ENCODE data around the gene PPP2R2C. TPM values are rescaled to one million over a fixed set of nuclear protein-coding genes. Genes with fewer than 3 reads are reported as not detected.

The PPP2R2C gene
- polyA plus RNA-seq, 1 of the 3 experiments (the other 2 are of a cell fraction): 0.21 TPM

GRCh38 chr4:6369511-6369910 is 102.9 kb downstream of the PPP2R2C start (continued):
- no peak for TF ChIP-seq MXI1 (IDR thresholded peaks at IDR 0.05; ENCODE audit: low read depth, low read length)

- no peak overlapping the region for H3K27ac ChIP-seq (ENCODE audit: low read depth in 2 of 2, low read length in 1 of 2)
- H3F3A ChIP-seq (replicated peaks; ENCODE audit: insufficient read depth): no peaks in the 10 kb centered on the region
- no peak overlapping the region for H3K4me2 ChIP-seq
- CTCF ChIA-PET: interaction anchor here (1.2 kb wide), 1 partner anchor 177 kb away, joined by 5 read pairs; no protein-coding TSS in a partner anchor
- no peaks in the 10 kb centered on the region for H3K9me3 ChIP-seq
- no peaks in the 10 kb centered on the region for H3K4me1 ChIP-seq (ENCODE audit: control insufficient read depth in 1 of 2, insufficient read depth in 2 of 2, low read depth in 1 of 2, low read length in 1 of 2)
- no peak overlapping the region for H2AFZ ChIP-seq (ENCODE audit: low read depth)
- POLR2A ChIA-PET: no interaction called here
- no peaks in the 10 kb centered on the region for H3K36me3 ChIP-seq (replicated peaks in 1 of 2; ENCODE audit: control insufficient read depth in 1 of 2, insufficient read depth in 2 of 2, low read length in 1 of 2)
- no peak overlapping the region for H3K4me3 ChIP-seq (ENCODE audit: low read depth in 2 of 2, low read length in 1 of 2)
- no peak for DNase-seq
- no peaks in the 10 kb centered on the region for H4K20me1 ChIP-seq (ENCODE audit: insufficient read depth)
- H3K9me2 ChIP-seq: no peaks in the 10 kb centered on the region
- H3K27me3 ChIP-seq (ENCODE audit: insufficient read depth): no peaks in the 10 kb centered on the region; the same call in 1 of the 2 replicates
- H3K9ac ChIP-seq: no peak overlapping the region
- H3K79me2 ChIP-seq (ENCODE audit: insufficient read depth): no peaks in the 10 kb centered on the region
- no peak for TF ChIP-seq MXI1 (IDR thresholded peaks at IDR 0.05; ENCODE audit: low read depth, low read length)
- TF ChIP-seq GABPA (IDR thresholded peaks at IDR 0.05; ENCODE audit: low read depth): no peak
- TF ChIP-seq RFX5 (IDR thresholded peaks at IDR 0.05; ENCODE audit: low read length): no peak
- TF ChIP-seq ZBTB33 (IDR thresholded peaks at IDR 0.05; ENCODE audit: borderline replicate concordance, low read depth): no peak
- no peak for TF ChIP-seq JUND (IDR thresholded peaks at IDR 0.05)
- TF ChIP-seq PBX3 (IDR thresholded peaks at IDR 0.05): no peak
- no peak for TF ChIP-seq ELF1 (IDR thresholded peaks at IDR 0.05)
- 55% methylated on average over 4 of the region's 8 CpGs for WGBS (ENCODE audit: low lambda C conversion rate)
Observed at GRCh38 chr4:6369035-6369434, 103.4 kb downstream of the PPP2R2C start.

- Histone ChIP-seq H3K4me3 (ENCODE audit: low read depth in 2 of 2, low read length in 1 of 2) (no peak overlapping the region), H3K9ac (no peak overlapping the region), H3K4me2 (no peak overlapping the region), H3K4me1 (ENCODE audit: control insufficient read depth in 1 of 2, insufficient read depth in 2 of 2, low read depth in 1 of 2, low read length in 1 of 2) (no peaks in the 10 kb centered on the region), H3K9me2 (no peaks in the 10 kb centered on the region), H4K20me1 (ENCODE audit: insufficient read depth) (no peaks in the 10 kb centered on the region), H3K9me3 (no peaks in the 10 kb centered on the region), H3K27ac (ENCODE audit: low read depth in 2 of 2, low read length in 1 of 2) (no peak overlapping the region), H3F3A (replicated peaks; ENCODE audit: insufficient read depth) (no peaks in the 10 kb centered on the region), H3K36me3 (replicated peaks in 1 of 2; ENCODE audit: control insufficient read depth in 1 of 2, insufficient read depth in 2 of 2, low read length in 1 of 2) (no peaks in the 10 kb centered on the region), H3K27me3 (ENCODE audit: insufficient read depth) (no peaks in the 10 kb centered on the region; the same call in 1 of the 2 replicates), H3K79me2 (ENCODE audit: insufficient read depth) (no peaks in the 10 kb centered on the region), H2AFZ (ENCODE audit: low read depth) (no peak overlapping the region)
- no peak for TF ChIP-seq PBX3 (IDR thresholded peaks at IDR 0.05)
- TF ChIP-seq NFIC (IDR thresholded peaks at IDR 0.05; ENCODE audit: borderline replicate concordance): no peak
- no peak for TF ChIP-seq RCOR1 (IDR thresholded peaks at IDR 0.05; ENCODE audit: low read length)
- no peak for TF ChIP-seq TCF12 (IDR thresholded peaks at IDR 0.05)
- TF ChIP-seq ZBTB33 (IDR thresholded peaks at IDR 0.05; ENCODE audit: borderline replicate concordance, low read depth): no peak
- no peak for TF ChIP-seq IRF3 (IDR thresholded peaks at IDR 0.05; ENCODE audit: low read depth, low read length)
- no peak for TF ChIP-seq TEAD4 (IDR thresholded peaks at IDR 0.05; ENCODE audit: borderline replicate concordance, insufficient read depth)
- TF ChIP-seq SMC3 (IDR thresholded peaks at IDR 0.05; ENCODE audit: low read depth, low read length): no peak
- CTCF ChIA-PET: no interaction called here
- POLR2A ChIA-PET: no interaction called here
- WGBS (ENCODE audit: low lambda C conversion rate): 46% methylated on average over 12 of the region's 12 CpGs
- no peak for DNase-seq
Observed at GRCh38 chr4:6368601-6369000, 103.8 kb downstream of the PPP2R2C start.

All from SK-N-SH (cell line).